ENCODE results near the gene CFAP70. TPM values are rescaled to one million over a fixed set of nuclear protein-coding genes. Genes with fewer than 3 reads are reported as not detected.
"Not testable (repeated sequence)": the region's sequence is repeated elsewhere in the genome, so short reads cannot be mapped to it uniquely, and the experiment has no call there.

The CFAP70 gene
- total and polyA plus RNA-seq, 2 of the 8 experiments (the other 6 are each of a cell fraction or from before 2014, with no cell fraction given): 0.21 to 0.30 TPM

DNA sequence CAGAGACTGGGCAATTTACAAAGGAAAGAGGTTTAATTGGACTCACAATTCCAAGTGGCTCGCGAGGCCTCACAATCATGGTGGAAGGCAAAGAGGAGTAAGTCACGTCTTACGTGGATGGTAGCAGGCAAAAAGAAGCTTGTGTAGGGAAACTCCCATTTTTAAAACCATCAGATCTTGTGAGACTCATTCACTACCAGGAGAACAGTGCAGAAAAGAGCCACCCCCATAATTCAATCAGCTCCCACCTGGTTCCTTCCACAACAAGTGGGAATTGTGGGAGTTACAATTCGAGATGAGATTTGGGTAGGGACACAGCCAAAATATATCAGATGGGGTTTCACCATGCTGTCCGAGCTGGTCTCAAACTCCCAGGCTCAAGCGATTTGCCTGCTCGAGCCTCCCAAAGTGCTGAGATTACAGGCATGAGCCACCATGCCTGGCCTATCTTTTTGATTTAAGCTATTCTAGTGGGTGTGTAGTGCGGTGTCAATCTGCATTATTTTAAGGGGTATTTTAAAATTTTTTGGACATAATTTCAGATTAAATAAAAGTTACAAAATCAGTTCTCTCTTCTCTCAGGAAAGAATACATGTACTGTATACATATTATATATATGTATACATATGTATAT is 97.2 kb downstream of the CFAP70 start (continued):
- TF ChIP-seq GABPA (IDR thresholded peaks at IDR 0.05; ENCODE audit: borderline replicate concordance, insufficient read depth, low read length): no peak
- TF ChIP-seq, protein P1, sequence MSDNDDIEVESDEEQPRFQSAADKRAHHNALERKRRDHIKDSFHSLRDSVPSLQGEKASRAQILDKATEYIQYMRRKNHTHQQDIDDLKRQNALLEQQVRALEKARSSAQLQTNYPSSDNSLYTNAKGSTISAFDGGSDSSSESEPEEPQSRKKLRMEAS (IDR thresholded peaks at IDR 0.05): no peak
- no peak for TF ChIP-seq EGR1 (IDR thresholded peaks at IDR 0.05; ENCODE audit: borderline replicate concordance, low read depth, low read length)

GRCh38 chr10:73258612-73259011 is 100.1 kb downstream of the CFAP70 start:
- H3K79me2 ChIP-seq (ENCODE audit: control insufficient read depth in 1 of 2, insufficient read depth in 2 of 2, low read length in 2 of 2); H3K79me1 ChIP-seq (ENCODE audit: low read depth, low read length); H4K20me1 ChIP-seq (replicated peaks in 1 of 2; ENCODE audit: control insufficient read depth in 1 of 2, insufficient read depth in 2 of 2, low read length in 2 of 2); H2BK120ac ChIP-seq (replicated peaks; ENCODE audit: low read depth, low read length); H2AK5ac ChIP-seq (ENCODE audit: low read depth, low read length); H3K9ac ChIP-seq (replicated peaks in 1 of 4; ENCODE audit: extremely low read depth in 1 of 4, low read depth in 3 of 4, low read length in 3 of 4); H3K4me1 ChIP-seq (replicated peaks in 1 of 4; ENCODE audit: control insufficient read depth in 3 of 4, insufficient read depth in 4 of 4, low read length in 3 of 4); H3K27me3 ChIP-seq (replicated peaks in 1 of 4; ENCODE audit: control insufficient read depth in 3 of 4, extremely low read depth in 1 of 4, insufficient read depth in 3 of 4, low read length in 3 of 4); H4K91ac ChIP-seq (replicated peaks; ENCODE audit: insufficient read length, low read length); CTCF ChIA-PET (ENCODE audit: partially characterized antibody); H3K4ac ChIP-seq (replicated peaks; ENCODE audit: insufficient read length, low read depth, low read length); H2BK15ac ChIP-seq (ENCODE audit: low read length); H4K8ac ChIP-seq (ENCODE audit: extremely low read depth, insufficient read depth, low read length); H3K4me2 ChIP-seq (ENCODE audit: insufficient read depth in 1 of 2, low read depth in 2 of 2, low read length in 2 of 2); H2BK5ac ChIP-seq (ENCODE audit: low read depth, low read length); H3K36me3 ChIP-seq (ENCODE audit: control insufficient read depth in 2 of 4, insufficient read depth in 4 of 4, low read length in 3 of 4); H3K18ac ChIP-seq (ENCODE audit: extremely low read depth, low read length); H3K4me3 ChIP-seq (ENCODE audit: extremely low read depth in 1 of 4, insufficient read depth in 2 of 4, low read depth in 3 of 4, low read length in 4 of 4); DNase-seq (ENCODE audit: low read depth in 1 of 2, low spot score in 2 of 2); H3K14ac ChIP-seq (ENCODE audit: insufficient read length); H2BK12ac ChIP-seq (ENCODE audit: low read depth, low read length); H4K5ac ChIP-seq (ENCODE audit: insufficient read length, low read depth, low read length); FAIRE-seq; H3K23ac ChIP-seq (ENCODE audit: insufficient read length); H2AFZ ChIP-seq (ENCODE audit: low read length); H2BK20ac ChIP-seq (ENCODE audit: low read length); H3K27ac ChIP-seq (ENCODE audit: low read depth, low read length); H3K9me3 ChIP-seq (ENCODE audit: insufficient read depth in 2 of 2, low read depth in 1 of 2, low read length in 1 of 2); H3K23me2 ChIP-seq (ENCODE audit: low read depth, low read length); H3K56ac ChIP-seq (replicated peaks; ENCODE audit: insufficient read length, low read depth, low read length): not testable (repeated sequence)
- 96% methylated on average over 10 of the region's 10 CpGs; no CpG with 5 or more reads in 1 of the 2 experiments for WGBS, 2 experiments (ENCODE audit: extremely low coverage in 1 of 2, insufficient coverage in 1 of 2, insufficient read length in 1 of 2, insufficient replicate concordance in 2 of 2, low coverage in 1 of 2, low lambda C conversion rate in 2 of 2, missing lambda C conversion rate in 1 of 2)
- POLR2A ChIA-PET (ENCODE audit: partially characterized antibody): interaction anchor here (0.8 kb wide), 1 partner anchor 11 kb away, joined by 5 read pairs; the partner anchor contains the start of gene DNAJC9
